Measurements from ENCODE around the gene STK32C.
"Not testable (repeated sequence)": the region's sequence is repeated elsewhere in the genome, so short reads cannot be mapped to it uniquely, and the experiment has no call there.

The STK32C gene

DNA sequence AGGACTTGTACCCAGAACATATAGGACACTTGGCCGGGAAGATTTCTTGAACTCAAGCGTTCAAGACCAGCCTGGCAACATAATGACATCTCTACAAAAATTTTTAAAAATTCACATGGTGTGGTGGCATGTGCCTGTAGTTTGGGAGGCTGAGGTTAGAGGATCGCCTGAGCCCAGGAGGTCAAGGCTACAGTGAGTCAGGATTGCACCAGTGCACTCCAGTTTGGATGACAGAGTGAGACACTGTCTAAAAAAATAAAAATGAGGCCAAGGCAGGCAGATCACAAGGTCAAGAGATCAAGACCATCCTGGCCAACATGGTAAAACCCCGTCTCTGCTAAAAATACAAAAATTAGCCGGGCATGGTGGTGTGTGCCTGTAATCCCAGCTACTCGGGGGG lies 9.7 kb upstream of the STK32C start:
- DNase-seq (ENCODE audit: low spot score): not testable (repeated sequence)

DNA sequence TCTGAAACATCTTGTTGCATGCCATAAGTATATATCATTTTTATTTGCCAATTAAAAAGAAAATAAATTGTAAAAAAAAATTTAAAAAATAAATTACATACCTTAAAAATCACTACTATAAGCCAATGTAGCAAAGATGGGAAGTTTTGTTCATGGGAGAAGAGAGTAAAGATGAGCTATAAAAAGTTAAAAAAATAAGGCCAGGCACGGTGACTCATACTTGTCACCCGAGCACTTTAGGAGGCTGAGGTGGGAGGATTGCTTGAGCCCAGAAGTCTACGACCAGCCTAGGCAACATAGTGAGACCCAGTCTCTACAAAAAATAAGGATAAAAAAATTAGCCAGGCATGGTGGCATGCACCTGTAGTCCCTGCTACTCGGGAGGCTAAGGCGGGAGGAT lies 8.4 kb upstream of the STK32C start:
- DNase-seq (ENCODE audit: low spot score): no peak

DNA sequence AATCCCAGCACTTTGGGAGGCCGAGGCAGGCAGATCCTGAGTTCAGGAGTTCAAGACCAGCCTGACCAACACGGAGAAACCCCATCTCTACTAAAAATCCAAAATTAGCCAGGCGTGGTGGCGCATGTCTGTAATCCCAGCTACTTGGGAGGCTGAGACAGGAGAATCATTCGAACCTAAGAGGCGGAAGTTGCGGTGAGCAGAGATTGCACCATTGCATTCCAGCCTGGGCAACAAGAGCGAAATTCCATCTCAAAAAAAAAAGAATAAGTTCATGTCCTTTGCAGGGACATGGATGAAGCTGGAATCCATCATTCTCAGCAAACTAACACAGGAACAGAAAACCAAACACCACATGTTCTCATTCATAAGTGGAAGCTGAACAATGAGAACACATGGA lies 7.1 kb upstream of the STK32C start:
- not testable (repeated sequence) for DNase-seq (ENCODE audit: low spot score)

DNA sequence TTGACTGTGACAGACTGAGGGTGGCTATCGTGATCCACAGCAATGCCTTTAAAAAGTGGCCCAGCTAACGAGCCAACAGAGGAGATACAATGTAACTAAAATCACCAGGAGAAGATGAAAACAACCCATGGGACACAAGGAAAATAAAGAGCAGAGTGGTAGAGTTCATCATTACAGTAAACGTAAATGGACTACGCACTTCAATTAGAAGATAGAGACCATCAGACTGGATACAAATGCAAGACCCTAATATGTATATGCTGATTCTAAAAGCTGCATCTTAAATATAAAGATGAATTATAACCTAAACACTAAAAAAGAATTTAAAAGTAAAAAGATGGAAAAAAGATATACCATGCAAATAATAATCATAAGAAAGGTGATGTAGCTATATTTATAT lies 6.6 kb upstream of the STK32C start:
- DNase-seq (ENCODE audit: low spot score): no peak

DNA sequence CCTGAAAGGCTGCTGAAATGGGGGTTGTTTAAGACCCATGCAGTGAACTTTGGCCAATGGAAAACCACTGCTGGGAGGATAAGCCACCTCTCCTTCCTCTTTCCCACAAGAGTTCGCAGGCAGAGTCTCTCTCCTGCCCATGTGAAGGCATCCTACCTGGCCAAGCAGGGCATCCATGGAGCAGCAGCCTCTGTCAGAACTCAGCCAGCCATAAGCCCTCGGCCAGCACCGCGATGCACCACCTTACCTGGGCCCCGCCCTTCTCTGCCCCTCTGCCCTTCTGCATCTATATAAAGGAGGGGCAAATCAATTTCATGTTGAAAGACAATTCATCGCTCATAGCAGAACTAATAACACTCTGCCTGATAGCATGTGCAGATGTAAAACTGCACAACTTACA lies 6.1 kb upstream of the STK32C start:
- no peak for DNase-seq (ENCODE audit: low spot score)

DNA sequence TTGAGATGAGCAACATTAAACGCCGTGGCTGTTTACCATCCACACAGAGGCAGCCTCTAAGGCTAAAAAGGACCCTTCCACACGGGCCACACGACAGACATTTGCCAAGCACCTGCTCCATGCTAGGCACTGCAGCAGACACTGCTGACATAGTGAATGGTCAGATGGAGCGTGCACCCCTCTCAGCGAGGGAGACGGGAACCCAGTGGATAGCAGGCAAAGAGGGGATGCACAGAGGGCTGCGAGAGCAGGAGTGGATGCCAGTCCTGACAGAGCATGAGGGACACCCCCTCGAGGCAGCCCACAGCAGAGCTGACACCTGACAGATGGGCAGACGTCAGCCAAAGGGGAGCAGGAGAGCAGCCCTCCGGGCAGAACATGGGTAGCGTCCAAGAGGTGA lies 5.6 kb upstream of the STK32C start:
- DNase-seq (ENCODE audit: low spot score): no peak

DNA sequence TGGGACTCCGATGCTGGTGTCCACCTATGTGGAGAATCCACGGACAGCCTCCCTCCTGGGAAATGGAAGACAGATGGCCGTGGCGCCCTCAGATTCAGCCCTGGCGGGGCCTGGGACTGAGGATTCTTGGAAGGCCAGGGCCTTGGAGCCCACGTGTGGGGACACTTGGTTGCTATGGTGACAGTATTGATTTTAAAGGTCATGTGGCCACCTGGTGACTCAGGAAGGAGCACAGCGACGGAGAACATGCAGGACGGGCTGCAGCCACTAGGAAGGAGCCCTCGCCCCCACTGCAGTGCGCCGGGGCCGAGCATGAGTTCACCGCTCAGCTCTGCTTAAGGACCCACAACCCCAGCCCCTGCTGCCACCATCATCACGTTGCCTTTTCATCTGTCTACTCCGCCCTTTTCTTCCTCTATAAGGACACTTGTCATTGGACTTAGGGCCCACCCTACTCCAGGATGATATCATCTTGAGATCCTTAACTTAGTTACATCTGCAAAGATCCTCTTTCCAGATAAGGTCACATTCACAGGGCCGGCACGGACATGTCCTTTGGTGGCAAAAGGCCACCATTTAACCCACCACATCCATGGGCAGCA lies 3.7 kb upstream of the STK32C start:
- no peak for DNase-seq (ENCODE audit: low spot score)

DNA sequence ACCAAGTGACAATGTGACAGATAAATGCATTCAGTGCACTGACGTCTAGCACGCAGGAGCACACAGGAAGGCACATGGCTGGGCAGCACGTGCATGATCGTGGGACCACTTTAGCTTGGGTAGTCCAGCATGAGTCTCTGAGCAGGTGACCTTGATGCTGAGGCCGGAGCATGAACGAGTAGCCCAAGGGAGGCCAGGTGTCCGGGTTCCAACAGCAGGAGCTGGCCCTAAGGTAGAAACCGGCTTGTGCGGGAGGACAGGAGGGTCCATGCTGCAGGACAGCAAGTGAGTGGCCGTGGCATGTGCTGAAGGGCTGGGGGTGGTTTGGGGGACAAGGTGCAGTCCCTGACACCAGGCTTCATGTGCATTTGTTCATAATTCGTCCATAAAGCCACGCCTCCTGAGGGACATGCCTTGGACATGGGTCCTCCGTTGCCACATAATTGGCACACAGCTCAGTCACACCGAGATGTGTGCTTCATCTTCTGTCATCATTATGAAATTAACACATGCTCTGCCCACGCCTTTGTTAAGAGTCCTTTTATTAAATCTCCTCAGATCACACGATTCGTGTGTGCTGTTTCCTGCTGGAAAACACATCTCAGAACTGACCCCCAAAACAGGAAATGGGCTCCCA lies 3.1 kb upstream of the STK32C start:
- DNase-seq (ENCODE audit: low spot score): no peak

DNA sequence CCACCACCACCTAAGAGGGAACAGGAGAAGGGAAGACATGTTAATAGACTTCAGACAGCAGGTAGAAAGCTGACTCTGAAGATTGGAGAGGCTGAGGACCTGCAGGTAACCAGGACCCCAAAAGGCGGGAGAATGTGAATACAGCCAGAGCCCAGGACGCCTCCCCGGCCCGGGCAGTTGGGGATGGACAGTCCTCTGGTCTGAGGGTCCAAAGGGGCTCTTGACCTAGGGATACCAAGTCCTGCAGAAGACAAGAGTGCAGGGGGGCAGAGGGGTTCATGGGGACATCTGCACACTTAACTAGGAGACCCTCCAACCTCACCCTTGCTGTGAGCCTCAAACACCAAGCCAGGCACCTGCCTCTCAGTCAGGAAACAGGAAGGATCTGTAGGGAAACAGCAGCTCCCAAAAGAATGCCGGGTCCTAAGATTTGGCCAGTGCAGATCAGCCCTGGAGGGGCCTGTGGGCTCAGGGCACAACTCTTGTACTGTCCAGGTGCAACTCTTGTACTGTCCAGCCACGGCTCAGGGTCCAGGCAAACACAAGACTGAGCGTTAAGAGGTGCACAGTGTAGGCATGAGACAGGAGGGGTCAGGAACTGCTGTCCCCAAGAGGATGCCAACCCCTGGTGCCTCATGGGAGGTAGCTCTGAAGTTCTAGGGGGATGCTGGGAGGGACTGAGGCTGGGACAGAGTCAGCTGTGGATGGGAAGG lies 2.3 kb upstream of the STK32C start:
- DNase-seq (ENCODE audit: low spot score): no peak

DNA sequence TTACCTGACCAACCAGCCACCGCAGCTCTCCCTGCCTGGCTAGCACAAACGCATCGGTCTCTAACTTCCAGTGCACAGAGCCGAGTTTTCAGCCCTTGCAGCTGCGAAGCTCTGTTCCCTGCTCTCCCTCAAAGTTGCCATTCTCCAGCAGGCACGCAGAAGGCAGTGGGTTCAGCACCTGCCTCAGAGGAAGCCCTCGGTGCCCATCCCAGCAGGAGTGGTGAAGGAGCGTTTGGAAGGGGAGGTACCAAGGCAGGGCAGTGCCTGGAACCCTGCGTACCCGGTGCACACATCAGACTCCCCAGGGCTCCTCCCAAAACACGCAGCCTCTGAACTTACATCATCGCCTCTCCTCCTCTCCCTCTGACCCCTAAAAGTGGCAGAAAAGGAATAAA lies 1.7 kb upstream of the STK32C start:
- no peak for DNase-seq (ENCODE audit: low spot score)

DNA sequence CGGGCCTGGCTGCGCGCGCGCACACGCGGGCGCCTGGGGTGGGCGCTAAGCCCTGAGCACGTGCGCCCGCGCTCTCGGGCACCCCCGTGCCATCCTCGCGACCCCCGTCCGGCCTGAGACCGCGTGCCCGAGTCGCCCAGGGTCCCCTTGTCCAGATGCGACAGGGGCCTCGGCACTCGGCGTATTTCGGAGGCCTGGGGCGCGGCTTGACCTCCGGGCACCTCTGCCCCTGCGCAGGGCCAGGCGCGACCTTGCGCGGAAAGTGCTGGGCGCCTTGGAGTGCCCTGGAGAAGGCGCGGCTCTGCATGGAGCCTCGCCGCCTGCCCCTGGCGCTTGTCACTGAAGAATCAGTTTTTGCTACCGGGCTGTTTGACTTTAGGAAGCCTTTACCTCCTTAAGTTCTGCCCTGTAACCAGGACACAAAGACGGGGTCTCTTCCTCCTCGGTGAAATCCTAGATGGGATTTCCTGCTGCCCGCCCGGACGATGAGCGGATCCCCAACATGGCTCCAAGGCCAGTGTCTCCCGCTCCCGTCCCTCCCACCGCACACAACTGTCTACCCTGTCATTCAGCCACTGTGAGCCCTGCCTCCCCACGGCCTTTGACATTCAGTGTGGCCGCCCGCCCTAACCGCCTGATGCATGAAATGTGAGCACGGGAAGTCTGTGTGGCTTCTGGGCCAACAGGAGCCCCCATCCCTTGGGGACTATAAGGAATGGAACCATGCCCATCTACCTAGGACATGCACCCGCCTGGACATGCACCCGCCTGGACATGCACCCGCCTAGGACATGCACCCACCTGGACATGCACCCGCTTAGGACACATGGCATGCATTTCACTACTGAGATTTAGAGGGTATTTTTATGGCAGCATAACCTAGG lies 1.1 kb upstream of the STK32C start:
- DNase-seq (ENCODE audit: low spot score): no peak

DNA sequence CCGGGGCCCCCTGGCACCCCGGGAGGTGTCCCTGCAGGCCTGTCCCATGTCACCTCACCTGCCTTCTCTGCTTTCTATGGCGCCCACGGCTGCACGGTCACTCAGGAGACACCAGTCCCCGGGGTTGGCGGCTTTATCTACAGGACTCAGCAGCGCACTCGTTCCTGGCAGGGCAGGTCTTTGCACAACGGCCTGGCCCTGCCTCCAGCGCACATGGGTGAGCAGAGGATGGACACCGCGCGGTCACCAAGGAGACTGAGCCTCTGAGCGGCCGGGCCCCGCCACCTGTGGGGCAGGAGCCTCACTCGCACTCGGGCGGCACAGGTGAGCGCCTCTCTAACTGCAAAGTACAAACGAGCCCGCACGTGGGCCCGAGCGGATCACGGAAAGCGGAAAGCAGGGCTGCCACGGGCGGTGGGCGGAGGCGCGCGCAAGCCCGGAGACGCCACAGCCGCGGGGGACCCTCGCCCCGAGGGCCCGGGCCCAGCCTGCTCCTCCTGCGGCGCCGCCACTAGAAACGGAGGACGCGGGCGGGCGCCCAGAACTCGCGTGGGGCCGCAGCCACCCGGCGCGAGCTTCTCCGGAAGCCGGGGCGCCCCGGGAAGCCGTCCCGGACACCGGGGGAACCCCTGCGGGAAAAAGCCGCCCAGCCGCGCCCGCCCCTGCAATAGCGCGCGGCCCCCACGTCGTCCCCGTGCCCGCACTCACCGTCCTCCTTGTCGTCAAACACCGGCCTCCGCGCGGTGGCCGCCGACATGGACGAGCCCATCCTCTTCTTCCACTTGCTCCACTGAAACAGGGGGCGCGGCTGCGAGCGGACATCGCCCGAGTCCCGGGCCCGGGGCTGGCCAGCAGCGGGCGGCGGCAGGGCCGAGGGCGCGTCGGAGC lies 642 bp downstream of the STK32C start:
- peak; percentile 74 for DNase-seq (ENCODE audit: low spot score)

DNA sequence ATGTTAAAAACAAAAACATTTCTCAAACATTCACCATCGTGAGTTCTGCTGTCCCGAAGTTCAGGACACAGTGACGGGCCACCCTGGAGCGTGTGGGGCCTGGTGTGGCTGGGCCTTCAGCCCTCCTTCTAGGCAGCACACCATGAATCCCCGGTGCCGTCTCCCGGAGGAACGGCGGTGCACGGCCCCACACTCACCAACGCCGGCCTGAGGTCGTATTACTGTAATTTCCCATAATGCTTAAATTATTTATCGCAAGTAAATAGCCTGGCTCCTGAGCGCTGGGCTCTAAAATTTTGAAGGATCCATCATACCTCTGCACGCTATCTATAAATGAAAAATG lies 1.4 kb downstream of the STK32C start:
- no peak for DNase-seq (ENCODE audit: low spot score)

DNA sequence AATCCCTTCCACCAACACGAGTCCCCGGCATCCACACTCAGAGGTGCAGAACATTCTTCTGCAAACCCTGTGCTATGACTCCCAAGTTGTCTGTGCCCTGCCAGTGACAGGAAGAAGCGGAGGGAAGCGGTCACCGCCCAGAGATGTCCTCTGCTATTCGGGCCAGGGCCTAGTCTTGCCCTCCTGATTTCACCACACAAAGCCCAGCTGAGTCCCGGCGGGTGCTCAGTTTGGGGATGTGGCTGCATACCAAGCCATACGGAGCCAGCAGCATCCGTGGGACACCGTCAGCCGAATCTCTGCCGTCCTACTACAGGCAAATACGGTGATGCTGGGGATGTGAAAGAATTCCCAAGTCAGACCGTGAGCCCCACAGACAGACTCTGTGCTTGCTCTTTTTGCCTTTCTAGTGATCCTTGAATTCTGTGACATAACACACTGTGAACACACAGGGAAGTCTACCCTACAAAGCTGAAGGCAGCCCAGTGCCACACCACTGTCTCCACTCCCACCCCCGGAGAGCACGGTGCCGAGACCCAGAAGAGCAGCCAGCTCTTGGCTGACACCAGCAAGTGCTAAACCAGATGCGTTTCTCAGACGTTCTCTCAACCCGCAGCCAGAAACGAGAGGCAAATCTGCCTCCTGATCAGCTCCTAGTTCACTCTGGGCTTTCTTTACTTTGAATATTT lies 2.0 kb downstream of the STK32C start:
- DNase-seq (ENCODE audit: low spot score): no peak

DNA sequence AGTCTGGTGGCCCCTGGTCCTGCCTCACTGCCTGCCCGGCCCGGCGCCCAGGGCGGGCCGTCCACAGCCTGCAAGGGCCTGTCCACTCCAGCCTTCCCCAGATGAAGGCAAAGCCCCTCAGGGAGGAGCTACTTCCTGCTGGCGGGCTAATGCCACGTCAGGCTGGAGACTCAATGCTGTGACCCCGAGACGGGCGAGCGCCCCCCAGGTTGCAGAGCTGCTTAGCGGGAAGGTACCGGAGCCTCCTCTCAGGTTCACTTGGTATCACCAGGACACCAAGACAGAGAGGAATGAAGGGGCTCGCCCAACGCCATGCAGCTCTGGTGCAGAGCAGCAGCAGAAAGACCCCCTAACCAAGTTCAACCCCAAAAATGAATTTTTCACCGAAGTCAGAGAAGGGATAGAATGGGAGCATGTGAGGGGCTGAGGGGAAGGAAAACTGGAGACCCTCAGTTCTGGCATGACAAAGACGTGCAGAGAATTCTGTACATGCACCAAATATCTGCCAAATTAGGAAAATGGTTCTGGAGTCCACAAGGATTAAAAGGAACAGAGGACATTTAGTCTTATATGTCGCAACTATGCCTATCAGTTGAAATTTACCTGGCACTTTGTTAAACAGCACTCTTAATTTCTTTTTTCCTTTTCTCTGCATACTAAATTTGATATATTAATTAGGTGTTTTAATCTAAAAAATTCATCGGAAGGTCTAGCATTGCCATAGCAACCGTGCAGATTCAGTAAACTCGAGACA lies 2.8 kb downstream of the STK32C start:
- no peak for DNase-seq (ENCODE audit: low spot score)

DNA sequence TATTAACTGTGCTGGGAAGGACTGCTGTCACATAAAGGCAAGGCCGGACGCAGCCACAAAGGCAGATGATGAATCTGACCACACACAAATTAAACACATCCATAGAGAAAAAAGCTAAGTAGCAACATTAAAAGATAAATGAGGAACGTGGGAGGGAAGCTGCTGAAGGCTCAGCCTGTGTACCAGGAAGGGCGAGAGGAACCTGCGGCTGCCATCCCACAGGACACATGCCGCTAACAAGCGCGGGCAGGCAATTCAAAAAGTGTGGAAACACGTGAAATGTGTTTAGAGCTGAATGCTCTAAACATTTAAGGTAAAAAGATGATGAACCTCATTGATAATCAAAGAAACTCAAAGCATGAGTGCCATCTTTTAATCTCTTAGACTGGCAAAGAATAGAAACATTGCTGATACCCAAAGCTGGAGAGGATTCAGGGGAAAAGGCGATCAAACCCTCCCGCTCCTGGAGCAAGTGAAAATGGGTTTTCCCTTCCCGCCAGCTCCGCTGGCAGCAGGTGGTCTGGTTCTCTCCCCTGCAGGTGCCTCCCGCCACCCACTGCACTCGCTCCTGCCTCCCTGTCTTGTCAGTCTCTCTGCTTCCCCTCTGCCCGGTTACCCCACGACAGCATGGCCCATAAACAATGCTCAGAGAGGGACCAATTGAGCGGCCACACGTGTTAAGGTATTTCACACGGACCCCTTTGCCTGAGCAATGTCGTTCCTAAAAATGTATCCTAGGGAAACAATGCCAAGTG lies 4.2 kb downstream of the STK32C start:
- DNase-seq (ENCODE audit: low spot score): no peak

DNA sequence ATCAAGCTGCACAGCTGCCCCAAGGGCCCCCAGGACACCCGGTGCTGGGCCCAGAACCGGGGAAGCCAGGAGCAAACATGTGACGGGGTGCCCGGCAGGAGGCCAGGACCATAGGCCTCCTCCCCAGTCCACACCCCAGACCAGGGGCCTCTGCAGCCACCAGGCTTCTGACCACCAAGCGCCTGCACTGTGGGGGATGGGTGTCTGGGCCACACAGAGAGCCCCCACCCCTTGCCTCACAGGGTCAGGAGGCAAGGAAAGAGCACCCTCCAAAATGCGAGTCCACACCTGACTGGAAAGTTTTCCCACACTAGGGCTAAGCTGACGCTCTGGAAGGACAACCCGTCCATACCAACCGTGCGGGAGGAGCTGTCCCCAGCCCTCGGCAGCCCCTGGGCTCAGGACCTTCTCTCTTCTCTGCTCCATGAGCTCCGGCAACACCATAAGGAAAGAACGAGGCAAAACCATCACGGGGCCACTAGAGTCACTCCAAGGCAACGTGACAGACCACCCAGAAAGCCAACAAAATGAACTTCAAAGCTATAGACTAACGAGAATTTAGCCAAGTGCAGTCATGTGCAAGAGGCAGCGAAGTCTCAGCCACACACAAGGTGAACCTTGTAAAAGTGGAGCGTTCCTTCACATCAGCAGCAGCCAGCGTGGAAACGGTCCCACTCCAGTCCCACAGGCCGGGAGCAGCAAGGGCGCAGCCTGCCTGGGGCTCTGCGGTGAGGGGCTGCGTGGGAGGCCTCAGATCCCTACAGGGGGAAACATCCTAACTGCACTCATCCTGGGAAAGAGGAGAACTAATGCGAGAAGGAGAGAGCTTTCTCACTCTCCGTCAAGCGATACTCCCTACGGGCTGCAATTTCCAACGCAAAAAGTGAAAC lies 5.1 kb downstream of the STK32C start:
- DNase-seq (ENCODE audit: low spot score): no peak

All from HuH-7.5 (cell line).